HepG2 (cell line): ENCODE data around the gene MAN1C1. TPM values are rescaled to one million over a fixed set of nuclear protein-coding genes. Genes with fewer than 3 reads are reported as not detected.

Source experiments
- CENPX ChIP-seq: sonication (generic); formaldehyde crosslinking; IDR thresholded peaks from 2 replicates; pipeline ENCODE4 v1.9.0; 2021; ENCODE audit warnings: mild to moderate bottlenecking, missing genetic modification reagents, moderate library complexity
- MAFF ChIP-seq: IDR thresholded peaks from 2 replicates; pipeline ENCODE4 v1.6.1; 2011; ENCODE audit warnings: low read depth, low read length, improper control_type of control experiment
- MAFK ChIP-seq, 2 experiments: IDR thresholded peaks in 1 of 2; conservative IDR thresholded peaks in 1 of 2; 2 replicates each; pipeline ENCODE4 v1.6.1; 2011; ENCODE audit warnings: improper control_type of control experiment in 2 of 2, low read length in 2 of 2
- ZKSCAN1 ChIP-seq: fragments of 150-350 bp; IDR thresholded peaks from 2 replicates; pipeline ENCODE4 v1.6.1; 2014; ENCODE audit warnings: low read length
- ZNF598 ChIP-seq: sonication (generic); formaldehyde crosslinking; IDR thresholded peaks from 2 replicates; pipeline ENCODE4 v1.5.1; 2020; ENCODE audit warnings: mild to moderate bottlenecking, missing genetic modification reagents, borderline replicate concordance
- ZNF629 ChIP-seq: sonication (generic); formaldehyde crosslinking; conservative IDR thresholded peaks from 2 replicates; pipeline ENCODE4 v1.5.0; 2020; ENCODE audit warnings: missing genetic modification reagents
- ZSCAN20 ChIP-seq: sonication (generic); formaldehyde crosslinking; IDR thresholded peaks from 2 replicates; pipeline ENCODE4 v1.4.0; 2020; ENCODE audit warnings: missing genetic modification reagents, mild to moderate bottlenecking, borderline replicate concordance
- polyA plus RNA-seq, 8 experiments: library from polyadenylated mRNA; depleted of rRNA in 3 of 8; stranded (reverse) in 7 of 8; unstranded in 1 of 8; fragments of >200 nt; fragmentation: Illumina TruSeq in 4 of 8; extraction: Trizol in 4 of 8; gene quantifications; 2 replicates each; pipeline versions ENCODE4 v1.2.1 to v1.2.3, GENCODE V29; 2011 to 2016; ENCODE audit warnings: low read depth in 4 of 8, missing spikeins in 1 of 8, mixed read lengths in 1 of 8; ENCODE audit not compliant: insufficient read depth in 1 of 8
- total RNA-seq, 5 experiments: library from RNA; depleted of rRNA; stranded (reverse); fragments of >200 nt; fragmentation: Illumina TruSeq; extraction: Trizol; gene quantifications; 2 replicates each; pipeline ENCODE4 v1.2.3, GENCODE V29; 2016; ENCODE audit warnings: low read depth in 1 of 5
- TF ChIP-seq, protein P1 (sequence below): sonication (generic); formaldehyde crosslinking; IDR thresholded peaks from 2 replicates; pipeline ENCODE4 v1.4.0; 2020; ENCODE audit warnings: missing genetic modification reagents; ENCODE audit errors: not compliant biosample characterization
- TF ChIP-seq, protein P2 (sequence below): sonication (generic); formaldehyde crosslinking; IDR thresholded peaks from 2 replicates; pipeline ENCODE4 v1.9.0; 2021; ENCODE audit warnings: missing genetic modification reagents, mild to moderate bottlenecking, borderline replicate concordance

The MAN1C1 gene
- total and polyA plus RNA-seq, 2 of the 13 experiments (the other 11 are each of a cell fraction or from before 2014, with no cell fraction given): 0.18 to 0.49 TPM

DNA sequence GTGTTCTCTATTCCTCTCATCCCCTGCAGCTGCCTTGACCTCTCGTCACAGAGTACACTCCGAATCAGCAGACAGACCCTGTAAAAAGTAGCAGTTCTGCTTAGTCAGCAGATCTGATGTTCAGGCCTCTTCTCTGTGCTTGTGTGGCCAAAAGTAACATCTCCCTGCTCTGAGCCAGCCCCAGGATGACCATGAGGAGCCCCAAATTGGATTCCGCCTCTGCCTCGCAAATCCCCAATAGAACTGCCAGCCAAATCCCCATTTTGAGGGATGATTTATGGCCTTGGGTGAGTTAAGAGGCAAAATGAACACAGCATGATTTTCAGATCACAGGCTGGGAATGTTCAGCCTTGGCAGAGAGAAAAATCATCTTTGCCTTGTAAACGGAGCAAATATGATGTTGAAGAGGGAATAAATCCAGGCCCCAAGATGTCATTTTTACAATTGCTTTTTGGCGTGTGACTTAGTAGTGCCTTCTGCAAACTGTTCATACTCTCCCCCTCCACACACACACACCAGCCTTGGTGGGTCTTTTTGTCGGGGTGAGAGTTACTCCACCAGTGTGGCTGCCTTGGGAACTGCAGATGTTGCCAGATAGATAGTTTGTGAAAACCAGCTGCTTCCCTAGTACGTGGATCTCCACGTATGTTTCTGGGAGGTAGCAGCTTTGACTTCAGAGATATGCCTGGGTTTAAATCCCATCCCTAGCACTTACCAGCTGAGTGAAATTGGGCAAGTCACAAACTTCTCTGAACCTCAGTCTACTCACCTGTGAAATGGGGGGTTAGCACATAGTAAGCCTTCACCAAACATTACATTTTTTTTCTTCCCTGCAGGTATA lies 77.8 kb downstream of the MAN1C1 start (continued):
- TF ChIP-seq ZSCAN20 (CRISPR knock-in tag) (no peak), ZNF629 (CRISPR knock-in tag) (peak; percentile 79), MAFK (conservative IDR thresholded peaks at IDR 0.05 in 1 of 2, IDR thresholded peaks at IDR 0.05 in 1 of 2; ENCODE audit: low read length in 2 of 2) (peak; percentile 99), MAFF (peak; percentile 99), ZKSCAN1 (peak; percentile 93), ZNF598 (no peak), CENPX (no peak)
- TF ChIP-seq, protein P1, sequence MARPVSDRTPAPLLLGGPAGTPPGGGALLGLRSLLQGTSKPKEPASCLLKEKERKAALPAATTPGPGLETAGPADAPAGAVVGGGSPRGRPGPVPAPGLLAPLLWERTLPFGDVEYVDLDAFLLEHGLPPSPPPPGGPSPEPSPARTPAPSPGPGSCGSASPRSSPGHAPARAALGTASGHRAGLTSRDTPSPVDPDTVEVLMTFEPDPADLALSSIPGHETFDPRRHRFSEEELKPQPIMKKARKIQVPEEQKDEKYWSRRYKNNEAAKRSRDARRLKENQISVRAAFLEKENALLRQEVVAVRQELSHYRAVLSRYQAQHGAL: no peak
- TF ChIP-seq, protein P2, sequence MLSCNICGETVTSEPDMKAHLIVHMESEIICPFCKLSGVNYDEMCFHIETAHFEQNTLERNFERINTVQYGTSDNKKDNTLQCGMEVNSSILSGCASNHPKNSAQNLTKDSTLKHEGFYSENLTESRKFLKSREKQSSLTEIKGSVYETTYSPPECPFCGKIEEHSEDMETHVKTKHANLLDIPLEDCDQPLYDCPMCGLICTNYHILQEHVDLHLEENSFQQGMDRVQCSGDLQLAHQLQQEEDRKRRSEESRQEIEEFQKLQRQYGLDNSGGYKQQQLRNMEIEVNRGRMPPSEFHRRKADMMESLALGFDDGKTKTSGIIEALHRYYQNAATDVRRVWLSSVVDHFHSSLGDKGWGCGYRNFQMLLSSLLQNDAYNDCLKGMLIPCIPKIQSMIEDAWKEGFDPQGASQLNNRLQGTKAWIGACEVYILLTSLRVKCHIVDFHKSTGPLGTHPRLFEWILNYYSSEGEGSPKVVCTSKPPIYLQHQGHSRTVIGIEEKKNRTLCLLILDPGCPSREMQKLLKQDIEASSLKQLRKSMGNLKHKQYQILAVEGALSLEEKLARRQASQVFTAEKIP: no peak
